DND-41 (cell line): ENCODE data around the gene BRD1.

Source experiments
- ATAC-seq: fragments of 200-7000 bp; cut with Tn5 transposase; 3 replicates; pipeline ENCODE4 v1.9.1; 2021; ENCODE audit warnings: low read depth; ENCODE audit not compliant: insufficient read depth
- DNase-seq: peaks from one replicate; pipeline ENCODE4 v3.0.0-alpha.2; 2020
- H2AFZ ChIP-seq: 2 replicates; pipeline ENCODE4 v1.6.0; 2012; ENCODE audit warnings: low read depth, low read length
- H3K27ac ChIP-seq: 2 replicates; pipeline ENCODE4 v1.5.1; 2012; ENCODE audit warnings: low read length, inconsistent platforms
- H3K27me3 ChIP-seq: fragments of 200-600 bp; sonication (generic); 2 replicates; pipeline ENCODE4 v1.6.0; 2012; ENCODE audit warnings: low read length, mild to moderate bottlenecking, inconsistent platforms; ENCODE audit not compliant: insufficient read depth, poor library complexity
- H3K36me3 ChIP-seq: 2 replicates; pipeline ENCODE4 v1.5.1; 2012; ENCODE audit warnings: low read length, inconsistent platforms; ENCODE audit not compliant: insufficient read depth
- H3K4me1 ChIP-seq: 2 replicates; pipeline ENCODE4 v1.5.1; 2012; ENCODE audit warnings: mild to moderate bottlenecking, low read length; ENCODE audit not compliant: insufficient read depth
- H3K4me2 ChIP-seq: 2 replicates; pipeline ENCODE4 v1.6.0; 2012; ENCODE audit warnings: mild to moderate bottlenecking, moderate library complexity, low read length, inconsistent platforms; ENCODE audit not compliant: insufficient read depth
- H3K4me3 ChIP-seq, 2 experiments: fragments of 200-600 bp in 1 of 2; shearing (Covaris generic) in 1 of 2; 2 replicates each; pipeline ENCODE4 v1.5.1; 2012 to 2016; ENCODE audit warnings: inconsistent platforms in 2 of 2, low read length in 2 of 2, mild to moderate bottlenecking in 2 of 2, low read depth in 1 of 2, moderate library complexity in 1 of 2
- H3K79me2 ChIP-seq: 2 replicates; pipeline ENCODE4 v1.6.0; 2012; ENCODE audit warnings: low read length, inconsistent platforms; ENCODE audit not compliant: insufficient read depth
- H3K9ac ChIP-seq: 2 replicates; pipeline ENCODE4 v1.6.0; 2012; ENCODE audit warnings: low read depth, mild to moderate bottlenecking, inconsistent platforms, low read length, moderate library complexity
- H3K9me3 ChIP-seq: 2 replicates; pipeline ENCODE4 v1.5.1; 2012; ENCODE audit warnings: low read length, moderate library complexity, mild to moderate bottlenecking, inconsistent platforms; ENCODE audit not compliant: insufficient read depth, severe bottlenecking
- H4K20me1 ChIP-seq: 2 replicates; pipeline ENCODE4 v1.6.0; 2012; ENCODE audit warnings: low read length; ENCODE audit not compliant: insufficient read depth
- EZH2 ChIP-seq: IDR thresholded peaks from 3 replicates; pipeline ENCODE4 v1.6.1; 2012; ENCODE audit warnings: borderline replicate concordance, low read depth, mild to moderate bottlenecking, moderate library complexity, low read length, inconsistent platforms; ENCODE audit not compliant: severe bottlenecking
- TF ChIP-seq, protein P1 (sequence below): IDR thresholded peaks from 2 replicates; pipeline ENCODE4 v1.5.1; 2012; ENCODE audit warnings: borderline replicate concordance, low read length, moderate library complexity, mild to moderate bottlenecking; ENCODE audit not compliant: poor library complexity, severe bottlenecking; ENCODE audit errors: extremely low read depth

The BRD1 gene

GRCh38 chr22:49739138-49739537, 88.5 kb downstream of the BRD1 start:
- H3K4me3 ChIP-seq, result no peak overlapping the region
- no peaks in the 10 kb centered on the region for H3K4me1 ChIP-seq
- ATAC-seq (no peak), DNase-seq (no peak)
- H3K27ac ChIP-seq, result no peak overlapping the region
- H3K79me2 ChIP-seq, result no peaks in the 10 kb centered on the region
- H3K4me2 ChIP-seq, result no peak overlapping the region
- no peak overlapping the region for H2AFZ ChIP-seq
- TF ChIP-seq EZH2, result no peak
- TF ChIP-seq, protein P1, sequence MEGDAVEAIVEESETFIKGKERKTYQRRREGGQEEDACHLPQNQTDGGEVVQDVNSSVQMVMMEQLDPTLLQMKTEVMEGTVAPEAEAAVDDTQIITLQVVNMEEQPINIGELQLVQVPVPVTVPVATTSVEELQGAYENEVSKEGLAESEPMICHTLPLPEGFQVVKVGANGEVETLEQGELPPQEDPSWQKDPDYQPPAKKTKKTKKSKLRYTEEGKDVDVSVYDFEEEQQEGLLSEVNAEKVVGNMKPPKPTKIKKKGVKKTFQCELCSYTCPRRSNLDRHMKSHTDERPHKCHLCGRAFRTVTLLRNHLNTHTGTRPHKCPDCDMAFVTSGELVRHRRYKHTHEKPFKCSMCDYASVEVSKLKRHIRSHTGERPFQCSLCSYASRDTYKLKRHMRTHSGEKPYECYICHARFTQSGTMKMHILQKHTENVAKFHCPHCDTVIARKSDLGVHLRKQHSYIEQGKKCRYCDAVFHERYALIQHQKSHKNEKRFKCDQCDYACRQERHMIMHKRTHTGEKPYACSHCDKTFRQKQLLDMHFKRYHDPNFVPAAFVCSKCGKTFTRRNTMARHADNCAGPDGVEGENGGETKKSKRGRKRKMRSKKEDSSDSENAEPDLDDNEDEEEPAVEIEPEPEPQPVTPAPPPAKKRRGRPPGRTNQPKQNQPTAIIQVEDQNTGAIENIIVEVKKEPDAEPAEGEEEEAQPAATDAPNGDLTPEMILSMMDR, result no peak
- peaks cover 11% of the 10 kb centered on the region for H3K9me3 ChIP-seq
- H4K20me1 ChIP-seq, result peaks cover 5% of the 10 kb centered on the region
- no peak overlapping the region for H3K9ac ChIP-seq
- H3K27me3 ChIP-seq, result no peaks in the 10 kb centered on the region
- H3K36me3 ChIP-seq, result no peaks in the 10 kb centered on the region

GRCh38 chr22:49738566-49738965, 89.1 kb downstream of the BRD1 start:
- peaks cover 11% of the 10 kb centered on the region for H3K9me3 ChIP-seq
- H3K79me2 ChIP-seq, result no peaks in the 10 kb centered on the region
- H4K20me1 ChIP-seq, result peaks cover 5% of the 10 kb centered on the region
- H2AFZ ChIP-seq, result no peak overlapping the region
- no peak overlapping the region for H3K27ac ChIP-seq
- ATAC-seq (no peak), DNase-seq (no peak)
- H3K9ac ChIP-seq, result no peak overlapping the region
- H3K36me3 ChIP-seq, result no peaks in the 10 kb centered on the region
- H3K4me1 ChIP-seq, result no peaks in the 10 kb centered on the region
- TF ChIP-seq EZH2, result no peak
- TF ChIP-seq, protein P1, result no peak
- H3K4me3 ChIP-seq, result no peak overlapping the region
- no peak overlapping the region for H3K4me2 ChIP-seq
- H3K27me3 ChIP-seq, result no peaks in the 10 kb centered on the region

DNA sequence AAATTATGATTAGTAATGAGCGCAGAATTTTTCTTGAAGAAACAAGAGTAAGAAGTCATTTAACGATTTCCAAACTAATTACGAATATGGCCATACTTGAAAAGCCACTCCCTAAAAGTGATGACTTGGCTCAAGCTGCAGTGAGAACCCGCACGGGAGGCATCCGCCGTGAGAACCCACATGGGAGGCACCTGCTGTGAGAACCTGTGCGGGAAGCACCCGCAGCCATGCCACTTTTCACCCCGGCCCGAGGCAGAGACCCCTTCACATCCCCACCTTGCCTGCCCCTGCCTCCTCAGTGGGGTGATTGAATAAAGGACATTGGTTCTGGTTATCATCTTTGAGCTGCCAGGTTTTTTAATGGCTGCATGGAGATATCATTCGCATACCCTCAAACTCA, 89.7 kb downstream of the BRD1 start:
- H3K4me3 ChIP-seq, result no peak overlapping the region
- TF ChIP-seq EZH2, result no peak
- TF ChIP-seq, protein P1, result no peak
- no peaks in the 10 kb centered on the region for H3K4me1 ChIP-seq
- no peak overlapping the region for H3K27ac ChIP-seq
- no peaks in the 10 kb centered on the region for H3K27me3 ChIP-seq
- DNase-seq (no peak), ATAC-seq (no peak)
- no peaks in the 10 kb centered on the region for H3K79me2 ChIP-seq
- H3K9ac ChIP-seq, result no peak overlapping the region
- no peaks in the 10 kb centered on the region for H3K36me3 ChIP-seq
- peaks cover 11% of the 10 kb centered on the region for H3K9me3 ChIP-seq
- peaks cover 5% of the 10 kb centered on the region for H4K20me1 ChIP-seq
- no peak overlapping the region for H3K4me2 ChIP-seq
- no peak overlapping the region for H2AFZ ChIP-seq

- Histone ChIP-seq H3K27ac (no peak overlapping the region), H4K20me1 (peaks cover 5% of the 10 kb centered on the region), H3K4me1 (no peaks in the 10 kb centered on the region), H3K9me3 (peaks cover 11% of the 10 kb centered on the region), H3K9ac (no peak overlapping the region), H3K79me2 (no peaks in the 10 kb centered on the region), H3K27me3 (no peaks in the 10 kb centered on the region), H3K4me3 (no peak overlapping the region), H2AFZ (no peak overlapping the region), H3K36me3 (no peaks in the 10 kb centered on the region), H3K4me2 (no peak overlapping the region)
- ATAC-seq (no peak), DNase-seq (no peak)
- TF ChIP-seq, protein P1, result no peak
- TF ChIP-seq EZH2, result no peak
Observed at GRCh38 chr22:49737101-49737551, 90.5 kb downstream of the BRD1 start.
